Measurements from ENCODE around the gene GMIP.

GMIP gene

DNA sequence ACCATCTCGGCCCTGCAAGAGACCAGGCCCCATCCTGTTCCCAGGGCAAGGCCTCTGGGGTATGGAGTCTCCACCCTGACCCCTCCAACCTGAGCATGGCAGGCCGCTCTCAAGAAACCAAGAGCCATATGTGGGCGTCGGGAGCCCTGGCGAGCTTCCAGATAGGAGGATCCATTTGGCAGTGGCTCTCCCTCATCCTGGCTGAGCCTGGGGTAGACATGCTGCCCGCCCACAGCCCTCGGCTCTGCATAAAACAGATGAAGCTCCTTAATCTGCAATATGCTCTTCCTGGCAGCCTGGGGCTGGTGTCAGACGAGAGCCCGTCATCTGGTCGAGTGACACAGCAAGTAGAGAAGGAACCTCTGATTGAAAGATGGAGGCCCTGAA, 13.9 kb upstream of the GMIP start:
- DNase-seq (ENCODE audit: low read depth, low spot score), result no peak

DNA sequence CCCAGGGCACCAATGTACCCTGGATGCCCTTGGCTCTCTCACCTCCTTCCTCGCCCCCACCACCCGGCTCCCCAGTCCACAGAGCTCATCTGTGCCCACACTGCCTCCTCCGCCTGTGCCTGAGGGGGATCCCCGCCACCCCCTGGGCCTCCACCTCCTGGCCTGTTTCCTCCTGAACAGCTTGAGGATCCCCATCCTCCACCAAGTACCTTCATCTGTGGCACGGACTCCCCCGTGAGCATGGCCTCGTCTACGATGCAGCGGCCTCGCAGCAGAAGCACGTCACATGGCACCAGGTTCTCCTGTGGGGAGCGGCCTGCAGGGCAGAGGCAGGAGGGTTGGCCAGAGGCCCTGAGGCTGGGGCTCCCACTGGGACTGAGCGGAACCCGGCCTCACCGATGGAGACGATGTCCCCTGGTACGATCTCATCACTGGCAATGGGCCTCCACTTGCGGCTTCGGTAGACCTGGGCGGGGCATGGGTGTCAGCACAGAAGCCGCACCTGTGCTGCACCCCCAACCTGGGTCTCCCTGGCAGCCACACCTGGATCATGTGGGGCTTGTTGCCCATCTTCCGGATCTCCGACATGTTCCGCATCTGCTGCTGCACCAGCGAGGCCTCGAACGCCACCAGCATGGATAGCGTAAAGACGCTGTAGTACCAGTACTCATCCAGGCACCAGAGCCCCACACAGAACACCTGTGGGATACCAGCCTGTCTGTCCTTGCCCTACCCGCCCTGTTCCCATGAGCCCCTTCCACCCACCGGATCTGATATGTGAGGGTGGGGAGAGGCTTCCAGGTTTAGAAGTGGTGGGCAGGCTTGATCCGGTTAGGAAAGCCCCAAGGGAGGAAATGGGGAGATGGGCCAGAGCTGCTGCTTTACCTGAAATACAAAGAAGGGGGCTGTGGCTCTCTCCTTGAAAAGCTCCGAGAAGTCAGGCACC, 13.3 kb upstream of the GMIP start:
- DNase-seq (ENCODE audit: low read depth, low spot score), result no peak

DNA sequence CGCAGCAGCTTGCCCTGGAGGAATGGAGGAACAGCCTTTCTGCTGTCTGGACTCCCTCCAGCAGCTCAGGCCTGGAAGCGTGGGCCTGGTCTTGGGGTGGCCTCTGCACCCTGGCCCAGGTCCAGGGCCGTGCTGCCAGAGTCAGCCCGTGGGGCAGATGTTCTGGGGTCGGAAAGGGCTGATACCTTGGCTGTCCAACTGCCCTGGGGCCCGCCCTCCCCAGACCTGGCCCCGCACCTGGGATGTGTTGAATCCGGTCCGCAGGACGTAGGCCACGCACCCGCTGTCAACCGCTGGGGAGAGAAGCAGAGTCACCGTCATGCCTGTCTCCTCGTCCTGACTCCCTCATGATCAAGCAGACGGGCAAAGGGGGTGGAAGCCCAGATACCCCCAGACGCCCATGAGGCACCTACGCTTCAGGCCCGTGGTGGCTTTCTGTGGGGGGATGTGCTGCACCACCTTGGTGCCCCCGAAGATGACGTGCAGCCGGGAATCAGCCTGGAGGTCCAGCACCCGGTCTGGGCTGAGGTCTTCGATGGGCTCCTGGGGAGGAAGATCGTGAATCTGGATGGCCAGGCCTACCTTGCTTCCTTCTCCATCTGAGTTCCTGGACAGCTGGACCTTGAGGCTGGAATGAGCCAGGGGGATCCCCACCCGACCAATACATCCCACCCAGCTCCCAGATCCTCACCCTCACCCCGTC, 12.3 kb upstream of the GMIP start:
- no peak for DNase-seq (ENCODE audit: low read depth, low spot score)

DNA sequence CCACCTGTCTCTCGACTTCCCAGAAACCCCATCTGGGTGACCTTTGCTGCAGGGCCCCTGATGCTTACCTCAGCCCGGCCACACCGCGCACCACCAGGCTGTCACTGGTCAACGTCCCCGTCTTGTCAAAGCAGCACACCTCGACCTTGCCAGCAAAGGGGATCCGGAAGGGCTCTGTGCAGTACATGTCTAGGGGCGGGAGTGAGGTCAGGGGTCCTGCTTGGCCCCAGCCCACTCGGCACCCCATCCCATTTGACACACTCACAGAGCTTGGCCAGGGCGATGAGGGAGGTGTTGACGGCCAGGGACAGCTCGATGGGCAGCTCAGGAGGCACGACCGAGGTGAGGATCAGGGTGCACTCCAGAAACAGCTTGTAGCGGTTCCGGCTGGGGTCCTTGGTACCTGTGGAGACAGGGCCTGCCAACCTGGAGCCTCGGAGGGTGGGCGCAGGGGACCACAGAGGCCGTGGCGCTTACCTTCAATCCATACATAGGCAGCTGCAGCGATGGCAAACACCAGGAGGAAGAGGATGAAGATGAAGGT, 11.7 kb upstream of the GMIP start:
- DNase-seq (ENCODE audit: low read depth, low spot score), result no peak

DNA sequence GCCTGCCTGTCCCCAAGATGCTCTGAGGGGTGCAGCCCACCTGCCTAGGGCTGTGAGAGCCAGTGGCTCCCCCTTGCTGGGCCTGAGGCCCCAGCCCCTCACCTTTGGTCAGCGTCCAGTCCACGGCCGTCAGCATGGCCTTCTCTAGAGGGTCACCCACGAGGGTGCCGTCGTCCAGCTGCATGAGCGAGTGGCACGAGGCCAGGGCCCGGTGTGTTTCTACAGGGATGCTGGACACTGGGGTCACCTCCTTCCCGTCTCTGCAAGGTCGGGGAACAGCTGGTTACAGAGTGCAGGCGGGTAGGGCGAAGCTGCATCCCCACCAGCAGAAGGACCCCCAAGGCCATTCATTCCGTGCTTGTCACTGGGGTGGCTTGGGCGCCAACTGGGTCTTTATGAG, 11.0 kb upstream of the GMIP start:
- DNase-seq (ENCODE audit: low read depth, low spot score), result no peak

DNA sequence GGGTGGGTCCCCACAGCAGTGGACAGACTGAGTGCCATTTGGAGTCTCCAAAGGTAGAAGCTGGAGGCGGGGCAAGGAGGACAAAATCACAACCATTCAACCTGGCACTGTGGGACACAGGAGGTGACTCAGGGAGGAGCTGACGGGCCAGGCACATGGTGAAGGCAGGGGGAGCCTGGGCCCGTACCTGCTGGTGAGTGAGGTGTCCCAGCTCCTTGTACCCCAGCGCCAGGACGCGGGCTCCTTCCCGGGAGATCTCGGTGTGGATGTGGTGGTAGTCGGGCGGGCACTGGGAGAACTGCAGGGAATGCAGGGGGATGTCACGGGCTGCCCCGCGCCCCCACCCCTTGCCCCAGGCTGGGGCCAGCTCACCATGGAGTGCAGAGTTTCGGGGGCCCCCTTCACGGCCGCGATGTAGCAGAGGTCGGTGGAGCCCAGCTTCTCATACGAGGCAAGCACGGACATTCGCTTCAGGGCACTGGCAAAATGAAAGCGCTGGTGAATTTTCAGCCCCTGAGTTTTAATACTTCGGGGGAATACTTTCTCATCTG, 10.2 kb upstream of the GMIP start:
- no peak for DNase-seq (ENCODE audit: low read depth, low spot score)

DNA sequence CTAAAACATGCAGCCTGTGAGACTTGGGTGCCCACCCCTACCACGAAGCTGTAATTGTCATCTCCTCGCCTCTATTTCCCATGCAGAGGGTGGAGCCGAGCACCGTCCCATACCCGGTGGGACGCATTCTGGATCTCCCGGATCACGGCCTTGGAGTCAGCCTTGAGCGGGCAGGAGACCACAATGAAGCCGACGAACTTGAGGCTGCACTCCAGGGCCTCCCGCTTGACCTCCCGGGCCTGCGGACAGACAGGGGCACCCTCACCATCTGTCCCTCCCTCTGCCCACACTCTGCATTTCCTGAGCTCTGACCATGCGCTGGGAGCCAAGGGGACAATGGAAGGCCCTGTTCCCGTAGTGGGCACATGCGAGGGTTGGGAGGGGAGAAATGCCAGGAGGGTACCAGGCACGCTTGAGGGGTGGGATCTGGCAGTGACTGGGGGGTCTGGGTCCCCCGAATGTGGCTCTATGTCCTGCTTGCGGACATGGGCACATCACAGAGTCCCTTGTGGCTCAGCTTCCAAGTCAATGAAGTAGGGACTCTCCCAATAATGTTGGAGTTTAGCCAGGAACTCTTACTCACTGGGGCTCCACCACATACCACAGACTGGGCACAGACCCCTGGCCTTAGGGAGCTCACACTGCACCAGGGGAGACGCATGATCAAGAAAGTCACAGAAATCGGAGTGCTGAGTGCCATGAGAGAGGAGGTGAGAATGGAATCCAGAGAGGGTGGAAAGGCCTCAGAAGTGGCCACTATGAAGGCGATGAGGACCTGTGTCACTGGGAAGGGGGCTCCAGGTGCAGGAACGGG, 9.2 kb upstream of the GMIP start:
- no peak for DNase-seq (ENCODE audit: low read depth, low spot score)

DNA sequence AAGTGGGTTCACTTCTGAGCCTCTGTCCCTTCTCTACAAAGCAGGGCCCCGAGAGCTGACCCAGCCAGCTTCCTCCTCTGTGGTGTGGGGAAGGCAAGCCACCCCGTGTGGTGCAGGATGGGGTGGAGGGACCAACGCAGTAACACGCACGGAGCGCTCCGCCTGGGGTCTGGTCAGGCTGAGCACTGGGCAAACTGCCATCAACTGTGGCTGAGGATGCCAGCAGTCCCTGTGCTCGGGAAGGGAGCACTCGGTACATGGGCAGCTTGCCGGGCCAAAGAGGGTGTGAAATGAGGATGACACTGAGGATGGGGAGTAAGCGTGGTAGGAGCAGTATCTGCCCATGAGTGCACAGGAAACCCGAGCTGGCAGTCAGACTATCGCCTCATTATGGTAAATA, 7.6 kb upstream of the GMIP start:
- no peak for DNase-seq (ENCODE audit: low read depth, low spot score)

DNA sequence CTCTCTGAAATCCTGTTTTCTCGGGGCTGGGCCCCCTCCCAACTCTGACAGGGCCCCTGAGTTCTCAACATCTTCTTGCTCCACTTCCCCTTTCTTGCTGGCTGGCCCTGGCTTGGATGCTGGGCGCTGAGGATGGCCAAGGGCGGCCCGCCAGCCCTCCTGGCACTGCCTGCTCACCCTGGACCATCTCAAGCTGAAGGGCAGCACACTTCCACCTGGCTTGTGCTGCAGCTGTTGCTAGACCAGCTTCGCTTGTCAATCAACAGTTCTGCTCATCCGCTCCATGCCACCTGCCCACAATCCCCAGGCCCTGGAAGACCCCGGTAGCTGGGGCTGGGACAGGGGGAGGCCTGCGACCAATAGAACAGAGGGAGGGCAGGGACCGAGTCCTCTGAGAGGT, 6.9 kb upstream of the GMIP start:
- no peak for DNase-seq (ENCODE audit: low read depth, low spot score)

DNA sequence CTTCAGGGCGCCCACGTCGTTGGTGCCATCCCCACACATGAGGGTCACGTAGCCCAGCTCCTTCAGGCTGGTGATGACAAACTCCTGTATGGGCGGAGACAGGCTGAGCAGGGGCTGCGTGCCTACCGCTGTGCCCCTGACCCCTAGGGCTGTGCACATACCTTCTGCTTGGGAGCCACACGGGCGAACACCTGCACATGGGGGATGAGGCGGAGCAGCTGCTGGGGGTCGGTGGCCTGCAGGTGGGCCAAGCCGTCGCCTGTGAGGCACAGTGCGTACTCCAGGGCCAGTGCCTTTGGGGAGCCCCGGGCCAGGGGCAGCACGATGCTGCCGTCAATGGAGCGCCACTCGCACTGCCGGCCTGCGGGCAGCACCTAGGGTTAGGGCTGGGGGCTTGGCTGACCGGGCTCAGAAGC, 6.1 kb upstream of the GMIP start:
- DNase-seq (ENCODE audit: low read depth, low spot score), result no peak

DNA sequence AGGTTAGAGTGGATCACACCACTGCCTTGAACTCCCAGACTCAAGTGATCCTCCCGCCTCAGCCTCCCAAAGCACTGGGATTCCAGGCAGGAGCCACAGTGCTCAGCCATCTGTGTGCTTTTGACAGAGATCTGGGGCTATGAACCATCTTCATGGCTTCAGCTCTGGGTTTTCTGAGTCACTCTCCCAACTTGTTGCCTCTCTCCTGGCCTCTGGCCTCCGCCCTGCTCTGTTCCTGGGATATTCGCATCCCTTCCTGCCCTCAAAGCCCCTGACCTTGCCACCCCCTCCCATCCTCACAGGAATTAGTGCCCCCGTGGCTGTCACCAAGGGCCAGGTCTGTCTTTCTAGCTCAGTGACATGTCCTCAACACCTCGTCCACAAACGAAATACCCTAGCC, 5.7 kb upstream of the GMIP start:
- DNase-seq (ENCODE audit: low read depth, low spot score), result no peak

DNA sequence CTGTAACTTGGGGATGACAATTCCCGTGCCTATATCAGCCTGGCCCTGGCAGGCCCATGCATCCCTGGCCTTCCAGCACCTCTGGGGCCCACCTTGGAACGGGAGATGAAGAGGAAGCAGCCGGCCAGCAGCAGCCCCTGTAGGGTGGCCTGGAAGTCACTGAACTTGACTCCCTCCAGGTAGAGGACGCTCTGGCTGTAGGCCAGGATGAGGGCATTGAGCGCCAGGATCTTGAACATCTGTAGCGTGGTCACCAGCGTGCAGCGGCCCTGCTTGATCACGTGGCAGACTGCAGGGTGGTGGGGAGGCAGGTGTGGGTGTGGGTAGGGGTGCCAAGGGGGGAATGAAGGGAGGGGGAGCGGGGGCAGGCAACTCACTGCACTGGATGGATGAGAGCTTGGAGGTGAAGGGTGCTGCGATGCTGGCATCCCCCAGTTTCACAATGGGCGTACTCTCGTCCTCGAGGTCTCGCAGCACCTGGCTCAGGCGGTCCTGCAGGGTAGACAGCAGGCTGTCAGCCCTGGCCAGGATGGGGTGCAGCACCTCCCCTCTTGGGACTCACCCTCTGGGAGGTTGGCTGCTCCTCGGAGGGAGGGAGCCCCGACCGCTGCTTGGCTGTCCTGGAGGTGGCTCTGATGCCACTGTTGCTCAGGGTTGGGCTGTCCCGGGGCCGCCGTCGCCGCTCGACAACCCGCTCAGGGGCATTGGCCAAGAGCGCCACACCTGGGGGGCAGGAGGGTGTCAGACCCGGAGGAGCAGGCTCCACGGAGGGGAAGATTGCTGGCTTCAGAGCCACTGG, 3.8 kb upstream of the GMIP start:
- no peak for DNase-seq (ENCODE audit: low read depth, low spot score)

DNA sequence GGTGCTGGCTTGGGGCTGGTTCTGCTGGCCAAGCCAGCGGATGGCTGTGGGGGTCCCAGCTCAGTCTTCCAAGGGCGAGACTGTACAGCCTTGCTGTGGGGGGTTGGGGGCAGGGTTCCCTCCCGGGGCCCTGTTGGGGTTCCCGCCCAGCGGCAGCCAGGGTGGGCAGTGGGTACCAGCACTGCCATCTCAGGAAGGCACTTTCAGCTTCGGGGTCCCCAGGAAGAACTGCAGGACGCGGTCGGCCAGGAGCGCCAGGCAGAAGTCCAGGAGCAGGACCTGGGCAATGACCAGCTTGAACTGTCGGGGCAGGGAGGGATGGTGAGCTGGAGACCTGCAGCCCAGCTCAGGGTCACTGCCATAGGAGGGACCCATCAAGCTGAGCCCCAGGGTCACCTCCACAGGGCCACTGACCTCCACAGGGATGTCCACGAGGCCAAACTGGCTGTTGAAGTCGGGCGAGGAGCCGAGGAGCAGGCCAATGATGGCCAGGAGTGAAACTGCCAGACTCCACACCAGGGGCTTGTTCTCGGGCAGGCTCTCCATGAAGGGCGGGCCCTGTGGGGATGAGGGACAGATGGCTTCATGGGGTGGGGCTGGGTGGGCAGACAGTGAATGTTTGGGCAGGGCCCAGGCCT, 1.9 kb upstream of the GMIP start:
- no peak for DNase-seq (ENCODE audit: low read depth, low spot score)

DNA sequence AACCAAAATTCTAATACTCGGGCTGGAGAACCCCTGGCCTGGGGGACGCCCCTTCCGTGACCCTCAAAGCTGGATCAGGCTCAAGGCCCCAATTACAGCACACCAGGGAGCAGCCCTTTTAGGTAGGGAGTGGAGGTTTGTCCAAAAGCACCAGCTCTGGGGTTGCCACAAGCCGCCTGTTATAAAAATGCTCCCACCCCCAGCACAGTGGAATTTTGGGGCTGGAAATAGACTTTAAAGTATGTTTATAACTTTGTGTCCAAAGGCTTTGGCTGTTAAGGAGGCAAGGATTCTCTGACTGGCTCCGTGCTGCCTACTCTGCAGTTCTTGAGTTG, 564 bp upstream of the GMIP start:
- no peak for DNase-seq (ENCODE audit: low read depth, low spot score)

DNA sequence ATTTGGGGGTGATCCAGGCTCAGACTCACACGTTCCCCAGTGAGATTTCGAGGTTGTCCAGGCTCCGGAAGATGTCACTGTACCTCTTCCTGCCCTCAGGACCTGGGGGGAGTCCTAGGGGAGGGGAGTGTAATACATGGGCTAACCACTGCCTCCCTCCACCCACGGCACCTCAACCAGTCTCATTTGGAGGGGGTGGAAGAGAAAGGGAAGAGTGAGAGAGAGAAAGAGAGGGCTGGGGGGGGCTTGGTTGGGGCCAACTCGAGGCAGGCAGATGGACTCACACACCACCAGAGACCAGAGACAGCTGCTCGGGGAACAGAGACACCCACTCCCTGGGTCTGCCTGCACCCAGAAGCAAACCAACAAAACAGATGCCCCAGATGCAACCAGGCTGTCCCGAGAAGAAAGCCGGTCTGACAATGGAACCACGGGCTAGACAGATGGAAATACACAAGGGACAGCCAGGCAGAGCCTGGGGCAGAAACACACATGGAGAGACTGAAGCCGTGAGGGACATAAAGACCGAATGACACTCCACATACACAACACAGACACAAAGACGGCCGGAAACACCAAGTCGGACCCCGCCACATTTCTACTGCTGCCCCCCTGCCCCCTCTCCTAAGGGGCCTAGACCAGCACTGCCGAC, 825 bp downstream of the GMIP start:
- no peak for DNase-seq (ENCODE audit: low read depth, low spot score)

DNA sequence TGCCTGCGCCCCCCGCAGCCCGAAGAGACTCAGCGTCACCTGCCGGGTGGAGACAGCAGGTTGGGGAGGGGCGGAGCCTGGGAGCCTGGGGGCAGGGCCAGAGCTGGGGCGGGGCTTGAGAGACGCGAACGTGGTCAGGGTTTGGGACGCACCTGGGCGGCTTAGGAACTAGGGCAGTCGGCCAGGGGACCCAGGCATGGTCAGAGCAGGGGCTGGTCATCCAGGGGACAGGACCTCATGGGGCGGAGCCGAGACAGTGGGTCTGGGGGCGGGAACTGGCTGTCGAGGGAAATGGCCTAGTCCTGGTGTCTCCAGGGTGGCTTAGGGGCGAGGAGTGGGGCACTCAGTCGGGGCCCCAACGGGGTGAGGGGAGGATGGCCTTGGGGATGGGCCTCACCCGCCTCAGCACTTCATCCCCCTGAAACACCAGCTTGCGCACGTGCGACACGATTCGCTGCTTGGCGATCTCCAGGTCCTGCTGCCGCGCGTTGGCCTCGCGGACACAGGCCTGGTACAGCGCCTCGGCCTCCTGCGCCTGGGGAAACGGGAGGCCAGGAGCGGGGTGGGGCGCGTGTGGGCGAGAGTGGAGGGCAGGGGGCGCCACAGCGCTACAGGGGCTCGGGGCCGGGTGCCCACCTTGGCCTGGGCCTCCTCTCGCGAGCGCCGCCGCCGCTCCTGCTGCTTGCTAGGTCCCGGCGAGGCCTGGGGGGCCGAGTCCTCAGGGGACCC, 5.8 kb downstream of the GMIP start:
- no peak for DNase-seq (ENCODE audit: low read depth, low spot score)

DNA sequence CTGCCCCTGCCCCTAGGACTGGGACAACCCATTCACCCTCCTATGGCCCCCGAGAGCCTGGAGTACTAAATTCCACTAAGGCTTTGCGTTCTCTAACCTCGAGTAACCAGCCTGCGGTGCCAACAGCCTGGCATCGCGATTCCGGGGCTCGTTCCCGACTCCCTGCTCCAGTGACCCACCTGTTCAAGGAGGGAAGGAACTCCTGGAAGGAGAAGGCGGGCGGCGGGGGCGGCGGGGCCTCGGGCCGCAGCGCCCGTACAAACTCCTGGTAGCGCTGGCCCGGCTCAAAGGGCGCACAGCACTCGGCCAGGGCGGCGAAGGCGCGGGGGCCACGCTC, 6.3 kb downstream of the GMIP start:
- no peak for DNase-seq (ENCODE audit: low read depth, low spot score)

DNA sequence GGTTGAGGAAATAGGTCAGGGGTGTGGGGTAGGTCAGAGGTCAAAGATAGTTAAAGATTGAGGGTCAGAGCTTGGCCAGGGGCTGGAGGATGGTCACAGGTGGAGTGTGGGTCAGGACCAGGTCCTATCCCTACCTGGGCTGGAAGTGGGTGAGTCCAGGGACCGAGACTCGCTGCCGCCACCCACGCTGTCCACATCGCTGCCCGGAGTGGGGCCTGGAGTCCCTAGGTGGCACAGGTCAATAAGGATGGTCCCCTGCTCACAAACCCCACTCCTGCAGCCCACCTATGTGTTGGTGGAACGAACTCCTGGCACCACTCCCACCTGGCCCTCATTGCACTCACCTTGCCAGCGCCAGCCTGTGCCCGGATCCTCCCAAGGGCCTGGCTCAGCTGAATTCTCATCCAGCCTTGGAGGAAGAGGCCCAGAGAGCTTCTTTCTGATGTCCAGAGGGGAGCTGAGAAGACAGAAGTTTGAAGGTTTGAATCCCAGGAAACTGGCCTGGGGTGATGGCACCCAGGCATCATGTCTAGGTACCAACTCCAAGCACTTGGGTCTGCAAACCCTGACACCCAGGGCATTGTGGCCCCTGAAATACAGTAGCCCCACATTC, 6.8 kb downstream of the GMIP start:
- no peak for DNase-seq (ENCODE audit: low read depth, low spot score)

DNA sequence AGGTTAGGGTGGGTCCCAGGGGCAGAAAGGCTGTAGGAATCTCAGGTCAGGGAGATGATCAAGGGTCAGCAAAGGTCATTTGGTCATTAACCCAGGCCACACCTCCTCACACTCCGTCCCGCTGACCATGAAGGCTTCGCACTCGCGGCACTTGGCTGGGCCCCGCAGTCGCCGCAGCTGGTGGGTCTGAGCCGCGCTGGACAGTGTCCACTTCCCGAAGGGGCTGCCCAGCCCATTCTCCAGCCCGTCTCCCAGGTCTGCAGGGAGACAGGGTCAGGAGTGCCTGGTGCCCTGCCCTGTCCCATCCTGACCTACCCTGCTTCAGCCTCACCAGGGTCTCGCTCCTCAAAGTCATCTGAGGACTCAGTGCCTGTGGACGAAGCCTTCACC, 8.1 kb downstream of the GMIP start:
- DNase-seq (ENCODE audit: low read depth, low spot score), result no peak
